NCI-H146 treated with DMSO at 0.1 percent for 48 hours (cell line): Measurements from ENCODE around the gene RBL2.

Experiments used
- DNase-seq: peaks from one replicate; lab custom pipeline; 2025; ENCODE audit not compliant: unreplicated experiment; lab: John Stamatoyannopoulos, UW

Gene RBL2

DNA sequence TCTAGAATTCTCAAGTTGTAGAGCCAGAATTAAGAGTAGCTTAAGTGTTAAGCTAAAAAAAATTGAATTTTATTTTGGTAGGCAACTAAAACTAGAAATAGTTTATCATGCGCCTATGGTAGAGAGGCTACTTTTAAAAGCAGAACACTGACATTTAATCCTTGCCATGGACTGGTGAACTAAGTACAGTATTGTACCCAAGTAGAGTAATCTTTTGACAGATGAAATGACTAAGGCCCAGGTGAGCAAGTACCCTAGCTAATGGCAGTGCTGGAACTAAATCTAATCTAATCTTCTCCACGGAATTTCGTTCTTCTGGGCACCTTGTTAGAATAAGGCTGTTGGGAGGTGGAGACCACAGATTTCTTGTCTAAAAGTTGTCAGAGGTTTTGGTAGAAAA is 11.8 kb downstream of the RBL2 start:
- no peak for DNase-seq

- DNase-seq, result no peak
Observed at GRCh38 chr16:53449816-53450517, 15.7 kb downstream of the RBL2 start.

GRCh38 chr16:53453928-53454327 is 19.7 kb downstream of the RBL2 start:
- DNase-seq, result no peak

- DNase-seq, result no peak
Observed at GRCh38 chr16:53456625-53457024, 22.4 kb downstream of the RBL2 start.

- DNase-seq, result no peak
Observed at GRCh38 chr16:53457670-53458069, 23.4 kb downstream of the RBL2 start.

GRCh38 chr16:53458635-53459034 is 24.4 kb downstream of the RBL2 start:
- DNase-seq, result no peak

GRCh38 chr16:53465606-53466280 is 31.5 kb downstream of the RBL2 start:
- DNase-seq, result no peak

- no peak for DNase-seq
Observed at GRCh38 chr16:53476867-53477266, 42.6 kb downstream of the RBL2 start.

GRCh38 chr16:53478965-53479364 is 44.7 kb downstream of the RBL2 start:
- no peak for DNase-seq

GRCh38 chr16:53480394-53480793 is 46.1 kb downstream of the RBL2 start:
- DNase-seq, result no peak

DNA sequence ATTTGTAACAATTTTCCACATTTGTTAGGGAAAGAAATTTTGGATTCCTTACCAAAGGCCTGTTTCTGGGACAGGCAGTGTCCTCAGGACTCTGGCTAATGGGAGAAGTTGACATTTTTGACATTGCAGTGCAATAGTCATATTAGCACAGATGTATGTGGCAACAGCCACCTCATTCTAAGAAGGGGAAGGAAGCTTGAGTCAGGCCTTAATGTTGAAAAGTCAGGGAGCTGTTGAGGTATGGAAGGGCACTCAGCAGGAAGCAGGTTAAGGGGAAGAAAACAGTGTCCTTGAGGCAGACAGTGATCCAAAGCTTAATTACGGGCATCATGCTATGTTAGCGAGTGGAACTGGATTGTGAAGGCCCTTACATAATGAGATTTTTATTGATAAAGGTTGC is 47.9 kb downstream of the RBL2 start:
- DNase-seq, result no peak

- DNase-seq, result no peak
Observed at GRCh38 chr16:53484542-53484941, 50.3 kb downstream of the RBL2 start.

DNA sequence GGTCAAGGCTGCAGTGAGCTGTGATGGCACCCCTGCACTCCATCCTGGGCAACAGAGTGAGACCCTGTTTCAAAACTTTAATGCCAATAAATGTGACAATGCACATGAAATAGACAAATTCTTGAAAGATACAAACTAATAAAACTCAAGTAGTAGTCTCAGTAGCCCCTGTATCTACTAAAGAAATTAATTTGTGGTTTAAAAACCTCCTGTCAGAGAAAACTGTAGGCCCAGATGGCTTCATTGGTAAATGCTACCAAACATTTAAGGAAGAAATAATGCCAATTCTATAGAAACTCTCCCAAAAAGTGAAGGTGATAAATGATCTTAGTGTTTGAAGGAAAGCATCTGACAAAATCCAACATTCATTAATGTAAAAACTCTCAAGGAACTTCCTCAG is 52.0 kb downstream of the RBL2 start:
- DNase-seq, result no peak

GRCh38 chr16:53489755-53490154 is 55.5 kb downstream of the RBL2 start:
- no peak for DNase-seq

- no peak for DNase-seq
Observed at GRCh38 chr16:53492503-53492902, 58.2 kb downstream of the RBL2 start.

GRCh38 chr16:53494636-53495035 is 60.4 kb downstream of the RBL2 start:
- no peak for DNase-seq

GRCh38 chr16:53495325-53495724 is 61.1 kb downstream of the RBL2 start:
- DNase-seq, result no peak

GRCh38 chr16:53498984-53499383 is 64.7 kb downstream of the RBL2 start:
- DNase-seq, result no peak

DNA sequence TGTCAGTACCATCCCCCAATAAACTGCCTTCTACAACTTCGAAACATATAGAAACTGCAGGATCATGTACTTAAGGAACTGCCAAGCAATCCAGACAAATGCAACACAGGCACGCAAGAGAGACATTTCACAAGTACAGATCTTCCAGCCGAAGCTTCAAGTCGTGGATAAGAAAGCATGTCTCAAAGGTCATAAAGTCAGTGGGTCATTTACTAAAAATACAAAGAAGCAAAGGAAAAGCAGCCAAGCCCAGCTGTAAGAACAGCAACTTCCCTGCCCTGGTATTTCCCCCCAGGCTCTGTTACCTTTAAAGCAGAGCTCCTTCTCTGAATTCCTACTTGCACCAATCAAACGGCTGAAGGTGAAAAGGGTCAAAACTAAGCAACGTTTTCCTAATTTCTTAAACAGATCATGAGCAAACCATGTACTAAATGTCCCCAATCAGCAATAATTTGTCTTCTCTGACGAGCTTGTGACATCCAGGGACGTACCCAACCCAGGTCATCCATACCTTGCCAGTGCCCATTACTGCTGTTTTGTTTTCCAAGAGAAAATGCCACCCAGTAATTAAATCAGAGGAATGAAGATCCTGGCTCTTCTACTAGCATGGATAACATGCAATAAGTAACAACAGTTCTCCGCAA is 67.1 kb downstream of the RBL2 start:
- DNase-seq, result no peak

DNA sequence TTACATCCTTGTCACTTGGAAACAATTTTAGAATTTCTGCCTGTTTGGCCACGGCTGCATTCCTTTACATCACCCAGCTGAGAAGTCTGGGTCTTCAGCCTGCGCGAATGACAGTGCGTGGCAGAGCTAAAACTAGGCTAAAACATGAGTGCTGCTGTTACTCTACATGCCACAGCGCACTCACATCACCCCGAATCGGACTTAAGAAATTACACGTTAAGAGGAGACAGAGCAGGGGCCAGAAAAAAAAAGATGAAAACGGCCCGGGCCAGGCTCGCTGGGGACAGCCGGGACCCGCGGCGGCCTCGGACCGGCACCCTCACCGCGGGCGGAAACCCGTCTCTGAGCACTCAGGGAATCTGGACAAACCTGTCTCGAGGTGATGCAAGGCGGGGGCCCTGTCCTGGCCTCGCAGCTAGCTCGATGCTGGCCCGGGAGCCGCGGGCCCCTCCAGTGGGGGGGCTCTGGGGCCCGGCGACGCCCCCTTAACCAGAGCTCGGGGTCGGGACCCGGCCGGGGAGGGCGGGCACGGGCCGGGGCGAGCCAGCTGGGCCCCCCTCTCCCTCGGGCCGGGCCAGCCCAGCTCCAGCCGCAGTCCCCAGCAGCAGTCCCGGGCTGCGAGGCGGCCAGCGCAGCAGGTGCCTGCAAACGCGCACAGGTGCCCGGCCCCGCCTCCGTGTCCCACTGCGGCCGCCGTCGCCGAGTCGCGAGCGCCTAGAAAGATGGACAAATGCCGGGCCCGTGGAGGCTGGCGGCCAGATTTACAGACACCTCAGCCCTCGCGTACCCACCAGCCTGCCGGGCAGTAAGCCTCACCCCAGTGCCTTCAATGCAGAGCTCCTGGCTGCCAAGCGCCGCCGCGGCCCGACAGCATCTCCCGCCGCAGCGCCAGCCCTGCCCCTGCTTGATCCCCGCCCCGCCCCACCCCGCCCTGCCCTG is 68.3 kb downstream of the RBL2 start, which contains the start of gene AKTIP:
AKTIP (minus strand) TSS at position 879 of the 939 bp plus-strand sequence. CDS start 2,950 bp downstream, outside the sequence.
- peak; percentile 32 for DNase-seq
